Measurements from ENCODE around the gene COMMD1.

GRCh38 chr2:62178741-62179271 is 273.3 kb downstream of the COMMD1 start:
- TF ChIP-seq PATZ1 (CRISPR knock-in tag; IDR thresholded peaks at IDR 0.05; ENCODE audit: borderline replicate concordance) (no peak), OSR1 (CRISPR knock-in tag; IDR thresholded peaks at IDR 0.05) (no peak)

Data from SK-N-SH treated with all-trans-retinoic acid at 6 μM for 48 hours (cell line).